ENCODE results near the gene SPARCL1. TPM values are rescaled to one million over a fixed set of nuclear protein-coding genes. Genes with fewer than 3 reads are reported as not detected.

The SPARCL1 gene
- total and polyA plus RNA-seq, 10 of the 15 experiments (the other 5 are each of a cell fraction or from before 2014, with no cell fraction given) = 0.10 to 1.1 TPM; not detected in 8

DNA sequence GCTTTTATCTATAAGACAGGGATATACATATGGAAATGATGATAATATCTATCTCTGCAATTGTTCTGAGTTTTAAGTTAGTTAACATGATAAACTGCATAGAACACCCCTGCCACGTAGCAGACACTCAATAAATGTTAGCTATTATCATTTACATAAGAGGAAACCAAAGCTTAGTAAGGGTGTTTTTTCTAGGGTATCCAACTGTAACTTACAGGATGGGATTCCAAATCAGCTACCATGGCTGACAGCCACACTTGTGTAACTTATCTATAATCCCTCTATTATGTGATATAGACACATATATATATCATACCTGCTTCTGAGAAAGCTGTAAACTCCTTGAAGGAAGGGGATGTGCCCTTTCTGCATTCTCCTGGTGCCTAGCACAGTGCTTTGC is 1.1 kb upstream of the SPARCL1 start:
- H3K36me3 ChIP-seq (ENCODE audit: control insufficient read depth in 2 of 2, insufficient read depth in 2 of 2, low read length in 1 of 2) = no peaks in the 10 kb centered on the region
- ChIA-PET SMC1A (ENCODE audit: uncharacterized antibody, unreplicated experiment) (no interaction called here), POLR2A (no interaction called here), CTCF (no interaction called here), RAD21 (ENCODE audit: unreplicated experiment) (interaction anchor here (1.1 kb wide), 1 partner anchor 29 kb away, joined by 3 read pairs; no protein-coding TSS in a partner anchor)
- no TSS peak for BruUV-seq (replicated peaks)
- TF ChIP-seq EED (IDR thresholded peaks at IDR 0.05; ENCODE audit: low read depth) (no peak), SP1 (IDR thresholded peaks at IDR 0.05; ENCODE audit: low read depth, low read length) (no peak), POU2F2 (IDR thresholded peaks at IDR 0.05; ENCODE audit: borderline replicate concordance, low read depth, low read length) (no peak), ZZZ3 (IDR thresholded peaks at IDR 0.05; ENCODE audit: control insufficient read depth, insufficient read length, low read depth) (no peak), ZSCAN29 (IDR thresholded peaks at IDR 0.05) (no peak)
- H3K4me2 ChIP-seq (ENCODE audit: control insufficient read depth, insufficient read depth) = no peak overlapping the region
- DNase-seq (ENCODE audit: low read depth, low spot score) = no peak
- no peak overlapping the region for H2AFZ ChIP-seq (ENCODE audit: control insufficient read depth, low read depth, low read length)
- WGBS (ENCODE audit: insufficient coverage, insufficient replicate concordance, low lambda C conversion rate, missing lambda C conversion rate) = 25% methylated on average over 1 of the region's 1 CpG
- intact Hi-C loops (cut with micrococcal nuclease; ENCODE audit: unreplicated experiment) (no loop called here), in situ Hi-C loops (cut with MboI) (no loop called here)
- H4K20me1 ChIP-seq (ENCODE audit: control insufficient read depth, insufficient read depth) = no peaks in the 10 kb centered on the region
- H3K27me3 ChIP-seq (replicated peaks in 1 of 2; ENCODE audit: control insufficient read depth in 2 of 2, insufficient read depth in 2 of 2, low read length in 1 of 2) = no peaks in the 10 kb centered on the region; a peak in 1 of 4 replicates
- no peak overlapping the region for H3K4me3 ChIP-seq
- no peak overlapping the region for H3K27ac ChIP-seq (ENCODE audit: control insufficient read depth, insufficient read depth)
- no peaks in the 10 kb centered on the region for H3K4me1 ChIP-seq (ENCODE audit: control insufficient read depth, insufficient read depth, low read length)
- no peak for ATAC-seq
- no peak overlapping the region for H3K9ac ChIP-seq (ENCODE audit: control insufficient read depth, insufficient read depth, low read length)
- H3K79me2 ChIP-seq (ENCODE audit: control insufficient read depth, insufficient read depth, low read length) = no peaks in the 10 kb centered on the region
- no peak for FAIRE-seq
- H3K9me3 ChIP-seq (replicated peaks; ENCODE audit: control insufficient read depth, insufficient read depth, low read length) = no peaks in the 10 kb centered on the region; the same call in 2 of the 3 replicates

DNA sequence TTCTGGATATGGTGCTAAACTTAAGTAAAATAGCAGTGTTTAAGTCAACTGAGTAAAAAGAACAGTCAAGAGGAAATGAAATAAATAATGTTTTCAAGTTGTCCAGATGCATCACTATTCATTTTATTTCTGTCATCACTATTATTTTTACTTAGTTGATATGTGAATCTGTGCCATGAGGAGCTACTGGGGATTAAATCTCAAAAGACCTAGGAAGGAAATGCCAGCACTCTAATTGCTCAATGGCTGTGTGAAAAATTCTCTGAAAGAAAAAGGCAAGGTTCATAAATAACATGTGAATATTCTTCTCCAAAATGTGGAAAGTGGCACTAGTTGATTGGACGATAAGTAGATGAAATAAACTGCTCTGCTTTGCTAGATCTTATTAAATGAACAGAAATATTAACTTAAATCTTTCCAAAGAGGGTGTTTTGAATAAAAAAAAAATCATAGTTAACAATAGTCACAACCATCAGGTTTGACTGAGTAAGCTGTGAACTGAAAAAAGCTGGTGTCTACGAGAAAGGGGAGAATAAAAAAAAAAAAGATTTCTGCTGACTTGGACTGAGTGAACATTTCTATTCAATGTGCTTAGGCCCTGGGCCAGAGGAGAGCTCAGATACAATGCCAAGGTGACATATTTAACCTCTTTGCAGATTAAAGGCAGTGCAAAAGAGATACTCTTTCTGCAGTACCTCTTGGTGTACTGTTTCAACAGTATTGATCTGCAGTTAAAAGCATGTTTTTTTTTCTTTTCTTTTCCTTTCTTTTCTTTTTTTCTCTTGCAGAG is 1.6 kb downstream of the SPARCL1 start:
- H3K36me3 ChIP-seq (ENCODE audit: control insufficient read depth in 2 of 2, insufficient read depth in 2 of 2, low read length in 1 of 2) = no peaks in the 10 kb centered on the region
- H3K9ac ChIP-seq (ENCODE audit: control insufficient read depth, insufficient read depth, low read length) = no peak overlapping the region
- H3K4me2 ChIP-seq (ENCODE audit: control insufficient read depth, insufficient read depth) = no peak overlapping the region
- TF ChIP-seq CREM (IDR thresholded peaks at IDR 0.05; ENCODE audit: low read depth) (no peak), RFX5 (IDR thresholded peaks at IDR 0.05; ENCODE audit: low read depth, low read length) (no peak), ZNF384 (IDR thresholded peaks at IDR 0.05; ENCODE audit: borderline replicate concordance, low read depth, low read length) (no peak), SIN3A (IDR thresholded peaks at IDR 0.05; ENCODE audit: low read depth, low read length) (no peak), EZH2 (IDR thresholded peaks at IDR 0.05; ENCODE audit: borderline replicate concordance, control insufficient read depth, low read depth, low read length) (no peak), FOXM1 (IDR thresholded peaks at IDR 0.05; ENCODE audit: low read depth, low read length) (no peak), ZZZ3 (IDR thresholded peaks at IDR 0.05; ENCODE audit: control insufficient read depth, insufficient read length, low read depth) (no peak), RCOR1 (conservative IDR thresholded peaks at IDR 0.05; ENCODE audit: low read depth, low read length) (no peak), IRF4 (IDR thresholded peaks at IDR 0.05; ENCODE audit: low read depth, low read length) (no peak)
- peaks cover 2% of the 10 kb centered on the region; the same call in 2 of the 3 replicates for H3K9me3 ChIP-seq (replicated peaks; ENCODE audit: control insufficient read depth, insufficient read depth, low read length)
- no peak for DNase-seq (ENCODE audit: low read depth, low spot score)
- POLR2A ChIA-PET = no interaction called here
- CTCF ChIA-PET = interaction anchor here (0.6 kb wide), 1 partner anchor 340 kb away, joined by 3 read pairs; no protein-coding TSS in a partner anchor
- FAIRE-seq = no peak
- RAD21 ChIA-PET (ENCODE audit: unreplicated experiment) = no interaction called here
- SMC1A ChIA-PET (ENCODE audit: uncharacterized antibody, unreplicated experiment) = interaction anchor here (1.4 kb wide), 1 partner anchor 57 kb away, joined by 4 read pairs; no protein-coding TSS in a partner anchor
- in situ Hi-C loops (cut with MboI) (no loop called here), intact Hi-C loops (cut with micrococcal nuclease; ENCODE audit: unreplicated experiment) (no loop called here)
- no peaks in the 10 kb centered on the region for H4K20me1 ChIP-seq (ENCODE audit: control insufficient read depth, insufficient read depth)
- no peaks in the 10 kb centered on the region for H3K27me3 ChIP-seq (replicated peaks in 1 of 2; ENCODE audit: control insufficient read depth in 2 of 2, insufficient read depth in 2 of 2, low read length in 1 of 2)
- BruUV-seq (replicated peaks) = no TSS peak
- 23% methylated on average over 2 of the region's 2 CpGs for WGBS (ENCODE audit: insufficient coverage, insufficient replicate concordance, low lambda C conversion rate, missing lambda C conversion rate)
- no peak overlapping the region for H2AFZ ChIP-seq (ENCODE audit: control insufficient read depth, low read depth, low read length)
- H3K27ac ChIP-seq (ENCODE audit: control insufficient read depth, insufficient read depth) = no peak overlapping the region
- H3K79me2 ChIP-seq (ENCODE audit: control insufficient read depth, insufficient read depth, low read length) = no peaks in the 10 kb centered on the region
- H3K4me1 ChIP-seq (ENCODE audit: control insufficient read depth, insufficient read depth, low read length) = no peaks in the 10 kb centered on the region
- no peak overlapping the region for H3K4me3 ChIP-seq
- ATAC-seq = no peak

Data from GM12878 (cell line).